GM12892 (cell line): ENCODE measurements around the gene SMG6.
A peak's percentile ranks its signal among the peaks of the same experiment; 100 is the strongest.

Experiments used
- DNase-seq: peaks from one replicate; pipeline ENCODE4 v3.0.0; 2011; ENCODE audit not compliant: insufficient read length
- FAIRE-seq: peaks from 2 replicates; lab custom pipeline; 2011; peaks lifted over from hg19 to GRCh38; lab: Jason Lieb, UNC
- POLR2A ChIP-seq: IDR thresholded peaks from 2 replicates; pipeline ENCODE4 v1.6.1; 2011; ENCODE audit warnings: low read depth, low read length, control low read depth
- POLR2AphosphoS5 ChIP-seq: IDR thresholded peaks from 2 replicates; pipeline ENCODE4 v1.6.1; 2011; ENCODE audit warnings: low read depth, low read length, control low read depth
- TAF1 ChIP-seq: IDR thresholded peaks from 2 replicates; pipeline ENCODE4 v1.6.1; 2011; ENCODE audit warnings: low read depth, mild to moderate bottlenecking, control low read depth, low read length, borderline replicate concordance

Gene SMG6

DNA sequence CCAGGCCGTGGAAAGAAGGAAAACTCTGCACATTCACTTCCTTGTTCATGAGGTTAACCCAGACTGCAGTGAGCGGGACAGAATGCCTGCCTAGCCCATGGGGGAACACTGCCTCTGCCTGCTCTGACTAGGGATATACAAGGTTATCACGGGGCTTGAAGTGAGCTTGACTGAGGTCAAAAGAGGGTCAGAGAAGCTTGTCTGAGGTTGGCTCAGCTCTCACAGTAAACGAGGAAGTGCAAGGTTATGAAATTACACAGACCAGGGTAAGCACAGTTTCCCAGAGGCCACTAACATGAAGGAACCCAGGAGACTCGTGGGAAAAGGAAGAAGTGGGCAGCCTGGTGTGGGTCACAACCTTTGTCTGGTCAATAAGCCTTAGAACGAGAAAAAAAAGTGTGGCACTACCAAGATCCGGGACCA is 220.0 kb downstream of the SMG6 start:
- no peak for DNase-seq
- TF ChIP-seq POLR2AphosphoS5 (no peak), POLR2A (peak; percentile 39; the same call in 1 of the 2 replicates)
- peak; percentile 96 for FAIRE-seq

DNA sequence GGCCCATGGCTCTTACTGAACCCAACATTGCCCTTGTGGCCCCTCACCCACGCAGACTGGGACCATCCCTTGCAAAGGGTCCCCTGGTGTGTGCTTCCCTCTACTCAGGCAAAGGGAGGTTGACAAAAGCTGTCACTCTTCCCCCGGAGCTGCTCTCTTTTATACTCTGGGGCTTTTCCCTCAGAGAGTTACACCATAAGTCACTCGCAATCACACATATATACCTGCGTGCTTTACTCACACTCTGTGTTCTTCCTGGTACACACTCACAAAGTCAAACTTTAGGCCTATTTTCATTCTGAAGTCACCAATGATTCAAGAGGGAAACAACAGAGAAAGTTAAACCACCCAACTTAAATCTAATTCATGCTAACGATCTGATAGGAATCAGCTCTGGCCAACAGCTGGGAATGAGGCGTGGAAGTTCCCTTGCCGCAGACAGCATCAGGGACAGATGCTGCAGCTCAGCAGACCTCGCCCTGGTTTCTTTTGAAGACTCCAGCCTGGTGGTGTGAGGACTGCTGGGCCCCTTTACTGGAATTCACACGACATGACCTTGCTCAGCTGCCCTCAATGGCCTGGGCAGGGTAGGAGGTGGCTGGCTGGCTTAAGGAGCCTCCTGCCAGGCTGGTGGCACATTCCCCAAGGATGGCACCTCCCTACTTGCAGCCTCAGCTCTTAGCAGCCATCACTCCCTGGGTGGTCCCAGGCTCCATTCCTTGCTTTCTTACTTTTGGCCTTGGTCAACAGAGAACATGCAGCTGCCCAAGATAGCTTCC is 221.4 kb downstream of the SMG6 start:
- FAIRE-seq (peak; percentile 58), DNase-seq (no peak)
- no peak for TF ChIP-seq POLR2A
- TF ChIP-seq TAF1, result no peak
- TF ChIP-seq POLR2AphosphoS5, result no peak

DNA sequence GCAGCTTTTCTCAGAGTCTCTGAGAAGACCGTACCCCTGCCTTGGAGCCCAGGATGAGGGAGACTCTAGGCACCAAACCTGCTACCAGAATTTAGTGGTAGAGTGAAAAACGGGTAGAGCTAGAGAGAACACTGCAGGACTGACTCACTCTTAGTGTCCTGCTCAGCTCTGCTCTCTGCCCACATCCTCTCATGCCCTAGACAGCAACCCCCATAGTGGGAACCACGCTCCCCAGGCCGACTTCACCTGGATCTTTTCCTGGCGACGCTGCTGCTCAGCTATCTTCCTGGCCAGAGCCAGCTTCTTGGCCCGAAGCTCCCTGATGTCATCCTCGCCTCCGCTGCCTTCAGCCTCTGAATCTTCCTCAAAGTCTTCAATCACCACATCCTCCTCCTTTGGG is 222.0 kb downstream of the SMG6 start:
- TF ChIP-seq TAF1, result no peak
- TF ChIP-seq POLR2AphosphoS5, result no peak
- TF ChIP-seq POLR2A, result no peak
- no peak for DNase-seq
- FAIRE-seq, result no peak

DNA sequence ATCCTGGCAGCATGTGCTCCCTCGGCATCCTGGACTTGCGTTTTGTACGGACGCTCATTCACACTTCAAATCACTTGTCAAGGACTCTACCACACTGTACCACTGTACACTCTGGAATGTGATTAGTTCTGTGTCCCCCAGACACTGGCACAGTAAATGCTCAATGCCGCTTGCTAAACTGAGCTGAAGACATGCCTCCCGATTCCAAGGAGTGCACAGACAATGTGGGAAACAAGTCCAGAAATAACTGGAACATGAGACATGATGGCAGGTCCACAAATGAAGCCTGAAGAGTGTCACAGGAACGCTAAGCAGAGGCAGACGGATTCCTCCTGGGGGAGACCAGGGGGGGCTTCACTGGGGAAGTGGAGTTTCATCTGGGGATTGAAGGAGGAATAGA is 226.5 kb downstream of the SMG6 start:
- no peak for DNase-seq
- TF ChIP-seq POLR2AphosphoS5 (no peak), TAF1 (no peak), POLR2A (no peak)
- FAIRE-seq, result no peak

DNA sequence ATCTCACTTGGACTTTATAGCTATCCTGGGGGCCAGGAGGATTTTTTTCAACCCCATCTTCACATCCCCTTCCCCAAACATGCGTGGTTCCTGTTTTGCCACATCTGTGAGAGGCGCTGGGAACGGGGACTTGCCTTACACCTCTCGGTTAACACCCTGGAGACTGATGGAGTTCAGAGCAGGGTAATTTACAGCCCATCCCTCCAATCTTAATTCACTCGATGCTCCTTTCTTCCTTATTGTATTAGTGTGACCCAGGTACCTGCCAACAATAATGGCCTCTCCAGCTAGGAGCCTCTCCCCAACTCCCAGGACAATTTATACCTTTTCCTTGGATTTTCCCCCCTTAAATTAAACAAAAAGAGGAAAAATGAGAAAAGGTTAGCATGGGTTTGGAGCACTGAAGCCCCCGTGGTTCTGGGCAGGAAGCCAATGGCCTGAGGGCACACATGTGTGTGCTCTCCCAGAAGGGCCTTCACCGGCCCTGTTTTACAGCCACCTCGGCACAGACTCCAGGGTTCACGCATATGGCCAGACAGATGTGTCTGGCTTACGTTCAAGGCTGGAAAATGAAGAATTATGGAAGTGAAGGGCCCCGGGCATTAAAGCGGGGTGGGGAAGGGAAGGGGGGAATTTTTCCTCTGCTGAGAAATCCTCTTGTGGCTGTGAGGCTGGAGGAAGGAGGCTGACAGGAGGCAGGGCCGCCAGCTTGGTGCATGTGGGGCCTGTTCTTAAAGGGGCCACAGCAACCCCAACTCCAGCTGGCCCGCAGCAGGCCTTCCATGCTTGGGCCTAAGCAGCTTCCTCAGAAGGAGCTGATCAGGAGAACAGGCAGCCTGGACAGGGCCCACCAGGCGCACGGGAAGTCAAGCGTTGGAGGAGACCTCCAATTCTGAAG is 227.2 kb downstream of the SMG6 start:
- DNase-seq, result no peak
- no peak for TF ChIP-seq TAF1
- no peak for TF ChIP-seq POLR2AphosphoS5
- TF ChIP-seq POLR2A, result no peak
- FAIRE-seq, result no peak

DNA sequence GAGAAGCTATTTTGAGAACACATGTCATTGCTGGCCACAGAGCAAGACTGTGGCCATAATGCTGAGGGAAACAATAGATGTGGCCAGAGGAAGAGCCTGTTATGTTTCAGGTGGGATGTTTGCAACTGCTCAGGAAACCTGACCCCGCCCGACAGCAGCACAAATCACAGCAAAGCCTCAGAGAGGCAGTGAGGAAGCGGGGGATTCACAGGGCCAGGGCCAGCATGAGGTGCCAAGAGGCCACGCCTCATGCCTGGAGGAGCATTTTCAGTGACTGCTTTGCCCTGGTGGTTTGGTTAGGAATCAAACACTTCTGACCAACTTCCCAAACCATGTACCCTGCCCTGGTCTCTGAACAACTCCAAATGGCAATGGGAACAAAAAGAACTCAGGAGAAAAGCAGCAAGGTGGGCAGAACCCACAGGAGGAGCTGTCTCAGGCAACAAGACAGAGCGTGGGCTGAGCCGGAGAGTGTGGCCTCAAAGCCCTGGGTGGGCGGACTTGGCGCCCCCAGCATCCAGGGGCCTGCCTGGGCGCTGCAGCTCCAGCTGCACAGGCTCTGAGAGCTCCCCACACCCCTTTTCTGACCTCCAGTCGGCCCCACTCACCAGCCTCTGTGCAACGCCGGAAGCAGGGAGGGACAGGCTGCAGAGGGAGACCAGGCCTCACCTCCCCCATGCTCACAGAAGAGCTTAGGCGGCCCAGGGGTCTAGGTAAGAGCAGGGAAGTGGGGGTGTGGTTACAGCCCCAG is 228.1 kb downstream of the SMG6 start:
- FAIRE-seq (no peak), DNase-seq (no peak)
- no peak for TF ChIP-seq POLR2AphosphoS5
- TF ChIP-seq TAF1, result no peak
- TF ChIP-seq POLR2A, result no peak

DNA sequence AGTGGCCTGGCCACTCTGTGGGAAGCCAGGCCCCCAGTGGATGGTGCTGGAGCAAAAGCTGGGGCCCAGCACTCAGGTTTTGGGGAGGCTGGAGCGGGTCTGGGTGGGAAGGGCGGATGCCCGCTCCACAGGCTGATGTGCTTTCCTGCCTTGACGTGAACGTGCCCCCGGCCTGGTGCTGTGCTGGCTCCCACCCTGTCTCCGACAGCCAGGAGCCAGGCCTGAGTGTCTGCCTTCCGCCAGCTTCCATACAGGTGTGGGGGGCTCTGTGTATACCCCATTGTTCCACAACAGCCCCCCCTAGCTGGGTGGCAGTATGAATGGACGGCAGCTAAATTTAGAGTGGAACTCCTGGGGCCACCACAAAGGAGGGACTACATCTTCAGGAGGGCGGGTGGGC is 228.7 kb downstream of the SMG6 start:
- no peak for FAIRE-seq
- TF ChIP-seq POLR2A, result no peak
- no peak for TF ChIP-seq POLR2AphosphoS5
- TF ChIP-seq TAF1, result no peak
- no peak for DNase-seq

DNA sequence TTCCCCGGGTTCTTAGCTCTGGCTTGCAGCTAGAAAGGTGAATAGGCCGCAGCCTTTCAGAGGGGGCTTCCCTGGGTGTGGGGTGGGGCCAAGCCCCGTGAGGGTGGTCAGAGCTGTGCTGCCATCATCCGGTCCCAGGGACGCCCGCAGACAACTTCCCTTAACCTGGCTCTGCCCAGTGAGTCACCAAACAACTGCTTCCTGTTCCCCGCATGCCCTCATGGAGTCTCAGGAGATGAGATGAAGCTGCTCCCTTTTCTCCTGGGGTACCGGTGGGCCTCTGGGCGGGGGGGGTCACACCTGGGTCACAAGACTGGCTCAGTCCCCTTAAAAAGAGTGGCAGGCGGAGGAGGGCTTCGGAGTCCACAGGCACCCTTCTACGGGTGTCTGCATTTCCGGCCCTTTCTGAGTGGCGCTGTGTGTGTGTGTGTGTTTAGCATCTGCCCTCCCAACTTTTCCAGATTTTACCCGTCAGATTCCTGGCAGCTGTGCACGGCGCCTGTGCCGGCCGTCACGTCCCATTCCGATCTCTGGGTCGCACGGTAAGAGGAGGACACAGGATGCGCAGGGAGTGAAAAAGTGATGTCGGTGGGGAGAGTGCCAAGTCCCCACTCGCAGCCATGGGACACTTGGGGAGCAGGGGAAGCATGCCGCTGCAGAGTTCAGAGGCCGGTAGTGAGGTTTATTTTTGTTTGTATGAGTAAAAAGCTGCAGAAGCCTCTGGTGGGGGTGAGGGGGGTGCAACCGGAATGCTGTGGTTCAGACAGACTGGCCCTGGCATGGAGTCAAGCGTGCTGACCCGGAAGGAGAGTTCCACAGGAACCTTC is 231.9 kb downstream of the SMG6 start:
- FAIRE-seq, result no peak
- DNase-seq, result no peak
- TF ChIP-seq TAF1, result no peak
- TF ChIP-seq POLR2AphosphoS5, result no peak
- no peak for TF ChIP-seq POLR2A

DNA sequence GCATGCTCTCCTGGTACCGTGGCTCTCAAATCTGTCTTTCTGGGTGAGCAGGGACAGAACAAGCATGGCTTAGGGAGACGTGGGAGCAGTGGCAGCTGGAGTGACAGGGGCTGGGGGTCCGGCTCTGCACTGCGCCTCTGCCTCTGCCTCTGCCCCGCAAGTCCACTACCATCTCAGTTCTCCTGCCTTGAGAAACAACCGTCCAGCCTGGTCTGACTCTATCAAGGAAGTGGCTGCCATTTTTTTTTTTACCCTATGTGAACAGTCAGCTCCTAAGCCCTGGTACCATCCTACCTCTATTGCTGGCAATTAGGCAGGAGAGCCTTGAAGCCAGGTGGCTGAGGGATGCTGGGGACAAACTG is 232.6 kb downstream of the SMG6 start:
- FAIRE-seq (peak; percentile 46), DNase-seq (no peak)
- no peak for TF ChIP-seq TAF1
- TF ChIP-seq POLR2A, result no peak
- TF ChIP-seq POLR2AphosphoS5, result no peak

DNA sequence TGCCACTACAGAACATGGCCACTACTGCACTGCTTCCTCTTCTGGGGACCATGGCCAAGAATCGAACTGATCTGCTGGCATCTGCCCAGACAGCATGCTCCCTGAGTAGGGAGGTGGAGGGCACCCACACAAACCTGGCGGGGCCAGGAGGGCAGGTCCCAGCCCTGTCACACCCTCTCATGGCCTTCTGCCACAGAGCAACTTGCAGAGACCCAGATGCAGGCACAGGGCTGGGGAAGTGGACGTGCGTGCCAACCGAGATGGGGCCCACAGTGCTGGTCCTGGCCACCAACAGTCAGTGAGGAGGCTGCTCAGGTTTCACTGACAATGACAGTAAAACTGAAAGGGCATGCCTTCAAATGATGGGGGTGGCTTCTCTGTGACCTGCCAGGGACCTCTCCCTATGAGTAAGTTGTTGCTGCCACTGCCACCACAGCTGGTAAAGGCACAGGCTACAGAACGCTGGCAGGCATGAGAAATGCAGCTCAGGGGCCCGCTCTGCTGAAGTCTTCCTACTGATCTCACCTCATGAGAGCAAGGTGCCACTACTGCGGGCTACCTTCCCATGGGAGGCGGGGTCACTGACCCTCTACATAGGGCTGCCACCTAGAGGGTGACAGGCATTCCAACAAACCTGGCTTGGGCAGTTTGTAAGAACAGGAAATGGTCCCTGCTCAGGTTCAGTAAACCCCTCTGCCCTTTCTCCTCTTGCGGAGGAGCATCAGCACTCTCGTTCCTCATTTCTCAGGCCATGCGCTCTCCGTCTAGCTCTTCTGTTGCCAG is 233.2 kb downstream of the SMG6 start:
- DNase-seq (peak; percentile 79), FAIRE-seq (peak; percentile 97)
- peak; percentile 89; the same call in 1 of the 2 replicates for TF ChIP-seq POLR2AphosphoS5
- TF ChIP-seq TAF1, result peak; percentile 21; the same call in 1 of the 2 replicates
- peak; percentile 67; the same call in 1 of the 2 replicates for TF ChIP-seq POLR2A
